K562 (cell line): ENCODE measurements around the gene COBLL1.

Experiments used
- CTCF ChIP-seq, 3 experiments: IDR thresholded peaks in 2 of 3; conservative IDR thresholded peaks in 1 of 3; 2 replicates each; pipeline ENCODE4 v1.5.1; 2011 to 2012; ENCODE audit warnings: low read length in 3 of 3, mild to moderate bottlenecking in 3 of 3, control low read depth in 2 of 3, improper control_type of control experiment in 1 of 3, inconsistent platforms in 1 of 3, low read depth in 1 of 3, mixed read lengths in 1 of 3, moderate library complexity in 1 of 3; ENCODE audit not compliant: insufficient read depth in 2 of 3
- HIVEP1 ChIP-seq: fragments of 250-450 bp; sonication (Bioruptor Pico); IDR thresholded peaks from 2 replicates; pipeline ENCODE4 v1.4.0; 2020; ENCODE audit warnings: mild to moderate bottlenecking
- MXI1 ChIP-seq: IDR thresholded peaks from 2 replicates; pipeline ENCODE4 v1.6.1; 2011; ENCODE audit warnings: low read depth, mild to moderate bottlenecking, improper control_type of control experiment, low read length
- POLR2A ChIP-seq: fragments of 450-650 bp; conservative IDR thresholded peaks from 2 replicates; pipeline ENCODE4 v1.6.1; 2016
- ZNF143 ChIP-seq: sonication (generic); formaldehyde crosslinking; IDR thresholded peaks from 2 replicates; pipeline ENCODE4 v1.9.0; 2022; ENCODE audit warnings: mild to moderate bottlenecking, missing genetic modification reagents
- TF ChIP-seq, protein P1 (sequence below): sonication (generic); formaldehyde crosslinking; IDR thresholded peaks from 2 replicates; pipeline ENCODE4 v1.8.1; 2022; ENCODE audit warnings: missing genetic modification reagents

GRCh38 chr2:164662868-164663631 lies 178.6 kb downstream of the COBLL1 start:
- TF ChIP-seq ZNF143 (CRISPR knock-in tag) (no peak), MXI1 (no peak), CTCF (IDR thresholded peaks at IDR 0.05 in 2 of 3, conservative IDR thresholded peaks at IDR 0.05 in 1 of 3; ENCODE audit: insufficient read depth in 2 of 3, low read depth in 1 of 3, low read length in 3 of 3) (no peak), HIVEP1 (no peak), POLR2A (no peak)
- TF ChIP-seq, protein P1, sequence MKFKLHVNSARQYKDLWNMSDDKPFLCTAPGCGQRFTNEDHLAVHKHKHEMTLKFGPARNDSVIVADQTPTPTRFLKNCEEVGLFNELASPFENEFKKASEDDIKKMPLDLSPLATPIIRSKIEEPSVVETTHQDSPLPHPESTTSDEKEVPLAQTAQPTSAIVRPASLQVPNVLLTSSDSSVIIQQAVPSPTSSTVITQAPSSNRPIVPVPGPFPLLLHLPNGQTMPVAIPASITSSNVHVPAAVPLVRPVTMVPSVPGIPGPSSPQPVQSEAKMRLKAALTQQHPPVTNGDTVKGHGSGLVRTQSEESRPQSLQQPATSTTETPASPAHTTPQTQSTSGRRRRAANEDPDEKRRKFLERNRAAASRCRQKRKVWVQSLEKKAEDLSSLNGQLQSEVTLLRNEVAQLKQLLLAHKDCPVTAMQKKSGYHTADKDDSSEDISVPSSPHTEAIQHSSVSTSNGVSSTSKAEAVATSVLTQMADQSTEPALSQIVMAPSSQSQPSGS (CRISPR knock-in tag), result no peak
